Body of pancreas (tissue), 4 donors: ENCODE measurements around the gene BRICD5.

Experiments
- CTCF ChIP-seq, 7 experiments: fragments of 450-650 bp in 4 of 7; fragments of 200-600 bp in 3 of 7; sonication (generic) in 3 of 7; IDR thresholded peaks; one replicate each; pipeline ENCODE4 v1.5.1; 2016 to 2019; ENCODE audit warnings: antibody characterized with exemption in 7 of 7
- POLR2A ChIP-seq, 3 donors: fragments of 450-650 bp; IDR thresholded peaks; one replicate each; pipeline ENCODE4 v1.6.1; 2016; ENCODE audit warnings: antibody characterized with exemption in 3 of 3, mild to moderate bottlenecking in 2 of 3

DNA sequence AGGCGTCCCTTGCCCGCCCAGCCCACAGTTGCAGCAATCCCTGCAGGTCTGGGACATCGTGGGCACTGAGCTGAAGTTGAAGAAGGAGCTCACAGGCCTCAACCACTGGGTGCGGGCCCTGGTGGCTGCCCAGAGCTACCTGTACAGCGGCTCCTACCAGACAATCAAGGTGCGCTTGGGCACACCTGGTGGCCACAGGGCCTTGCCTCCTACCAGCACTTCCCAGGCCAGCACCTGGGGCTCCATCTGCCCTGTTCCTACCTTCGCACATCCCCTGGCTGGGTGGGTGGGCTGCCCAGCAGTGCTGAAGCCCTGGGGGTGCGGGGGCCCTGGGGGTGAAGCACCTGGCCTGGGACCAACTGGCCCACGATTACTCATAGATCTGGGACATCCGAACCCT is 35.2 kb downstream of the BRICD5 start:
- no peak for TF ChIP-seq CTCF (IDR thresholded peaks at IDR 0.05)
- TF ChIP-seq POLR2A (IDR thresholded peaks at IDR 0.05) = no peak
